Stimulated activated naive CD8-positive, alpha-beta T cell treated with anti-CD3 and anti-CD28 coated beads, Interleukin-15, Interleukin-2, amounts not matched to agents 100 U/mL and 50 U/mL, for 24 hours (primary cell): Measurements from ENCODE around the gene MBNL3.

ENCODE experiments used
- ATAC-seq: fragments of 150-1000 bp; cut with Tn5 transposase; one replicate; pipeline ENCODE4 v1.10.0; 2021
- DNase-seq: peaks from one replicate; pipeline ENCODE4 v3.0.0; 2021

Gene MBNL3

DNA sequence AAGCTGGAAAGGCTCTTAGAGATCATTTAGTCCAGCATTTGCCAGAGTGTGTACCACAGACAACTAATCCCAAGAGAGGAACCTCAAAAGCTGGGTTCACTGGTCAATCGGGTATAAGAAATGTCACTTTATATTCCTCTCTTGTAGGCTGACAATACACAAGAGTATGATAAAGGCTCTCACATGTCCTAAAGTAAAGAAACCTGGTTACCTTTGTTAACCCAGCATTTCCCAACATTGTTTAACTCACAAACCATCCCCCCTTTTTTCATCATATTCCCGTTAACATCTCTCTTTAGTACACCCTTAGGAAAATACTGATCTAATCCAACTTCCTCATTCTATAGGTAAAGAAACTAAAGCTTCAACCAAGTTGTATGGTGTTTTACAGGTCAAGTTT is 74.4 kb downstream of the MBNL3 start:
- DNase-seq = no peak

DNA sequence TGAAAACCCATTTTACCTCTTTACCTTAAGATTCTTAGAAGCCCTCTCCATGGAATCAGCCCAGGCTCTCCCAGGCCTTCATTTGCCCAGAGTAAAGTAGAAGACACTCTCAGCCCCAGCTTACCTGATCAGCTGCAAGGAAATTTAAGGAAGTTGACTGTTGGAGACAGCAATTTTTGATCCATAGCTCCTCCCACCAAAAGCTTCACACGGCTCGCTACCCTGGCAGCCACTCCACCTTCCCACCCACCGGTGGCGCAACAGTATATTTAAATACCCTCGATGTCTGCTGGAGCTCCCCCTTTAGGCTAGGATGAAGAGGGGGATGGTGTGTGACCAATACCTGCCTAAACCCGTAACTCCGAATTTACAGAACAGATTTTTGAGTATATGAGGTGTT is 75.4 kb downstream of the MBNL3 start:
- no peak for ATAC-seq

More for the DNA sequence above, 74.4 kb downstream of the MBNL3 start:
- no peak for ATAC-seq

GRCh38 chrX:132412208-132412607 is 76.6 kb downstream of the MBNL3 start:
- ATAC-seq (no peak), DNase-seq (no peak)

More for the DNA sequence above, 75.4 kb downstream of the MBNL3 start:
- DNase-seq = no peak

DNA sequence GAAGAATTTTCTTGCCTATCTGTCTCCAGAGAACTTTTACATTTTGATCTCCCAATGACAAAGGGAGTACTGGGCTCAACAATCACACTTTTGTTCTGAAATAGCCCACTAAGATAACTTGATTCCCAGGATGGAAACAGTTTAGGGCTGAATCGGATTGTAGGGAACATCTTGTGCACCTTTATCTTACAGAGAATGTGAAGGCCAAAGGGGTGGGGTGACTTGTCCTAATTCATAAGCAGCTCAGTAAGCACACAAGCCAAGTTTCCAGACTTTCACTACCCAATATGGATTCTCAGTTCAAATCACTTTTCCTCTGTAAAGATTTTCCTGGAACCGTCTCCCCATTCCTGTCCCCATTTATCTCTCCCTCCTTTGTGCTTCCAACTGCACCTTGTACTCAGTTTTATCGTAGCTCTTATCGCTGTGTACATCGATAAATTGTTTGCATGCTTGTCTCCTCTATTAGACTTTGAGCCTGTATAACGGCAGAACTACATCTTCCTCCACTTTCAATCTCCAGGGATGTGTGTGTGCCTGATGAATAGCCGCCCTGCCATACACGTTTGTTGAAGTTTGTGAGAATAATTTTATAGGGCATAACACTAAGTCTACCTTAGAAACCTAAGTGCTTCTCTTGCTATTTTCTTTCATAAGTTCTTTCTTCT is 77.4 kb downstream of the MBNL3 start:
- ATAC-seq = no peak
- DNase-seq = no peak

DNA sequence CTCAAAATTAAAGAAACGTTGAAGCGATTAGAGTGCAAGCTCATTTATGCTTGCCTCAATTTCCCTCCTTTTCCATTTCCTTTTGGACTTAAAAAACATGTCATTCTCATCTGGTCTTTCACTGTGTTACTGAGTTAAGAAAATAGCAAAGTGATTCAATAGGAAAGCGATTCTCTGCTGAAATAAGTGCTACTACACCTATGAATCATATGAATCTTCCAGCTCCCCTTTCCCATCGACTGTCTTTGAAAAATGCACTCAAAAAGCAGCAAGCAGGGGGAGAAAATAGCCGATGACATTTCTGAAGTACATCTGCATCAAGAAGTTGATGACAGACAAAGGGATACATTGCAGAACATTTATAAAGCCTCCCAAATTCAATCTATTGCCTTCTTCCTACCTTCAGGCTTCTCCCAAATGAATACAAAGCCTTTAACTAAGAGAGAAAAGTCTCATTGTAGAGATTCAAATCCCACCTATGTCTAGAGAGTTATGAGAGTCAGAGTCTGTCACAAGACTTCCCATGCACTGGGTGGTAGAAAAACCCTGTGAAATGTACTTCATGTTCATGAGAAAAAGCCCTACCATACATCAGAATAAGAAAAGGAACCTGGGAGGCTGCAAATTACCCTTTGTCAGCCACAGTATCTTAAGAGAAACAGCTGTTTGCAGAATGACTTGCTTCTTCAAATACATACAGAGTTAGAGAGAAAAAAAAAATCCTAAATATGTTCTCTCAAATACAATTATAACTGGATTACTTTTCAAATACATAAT is 78.9 kb downstream of the MBNL3 start:
- no peak for DNase-seq
- ATAC-seq = no peak

DNA sequence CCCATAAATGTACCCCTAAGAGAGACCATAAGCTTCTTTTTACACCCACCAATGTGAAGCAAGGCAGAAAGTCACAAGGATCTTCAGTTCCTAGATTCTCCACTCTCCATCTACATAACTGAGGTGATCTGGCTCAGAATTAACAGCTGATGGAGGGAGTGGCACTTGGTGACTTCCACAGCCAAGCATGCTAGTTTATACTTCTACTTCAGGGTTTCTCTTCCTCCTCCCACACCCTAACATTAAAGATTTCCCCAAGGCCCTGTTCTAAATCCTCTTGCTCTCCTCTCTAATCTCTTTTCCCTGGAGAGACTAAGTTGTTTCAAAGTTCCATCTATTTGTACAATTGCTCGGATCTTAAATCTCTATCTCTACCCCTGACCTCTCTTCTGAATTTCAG is 81.1 kb downstream of the MBNL3 start:
- DNase-seq (no peak), ATAC-seq (no peak)

GRCh38 chrX:132406106-132406505 is 82.7 kb downstream of the MBNL3 start:
- ATAC-seq (no peak), DNase-seq (no peak)

- ATAC-seq = no peak
- DNase-seq = no peak
Observed at GRCh38 chrX:132404266-132404665, 84.6 kb downstream of the MBNL3 start.

DNA sequence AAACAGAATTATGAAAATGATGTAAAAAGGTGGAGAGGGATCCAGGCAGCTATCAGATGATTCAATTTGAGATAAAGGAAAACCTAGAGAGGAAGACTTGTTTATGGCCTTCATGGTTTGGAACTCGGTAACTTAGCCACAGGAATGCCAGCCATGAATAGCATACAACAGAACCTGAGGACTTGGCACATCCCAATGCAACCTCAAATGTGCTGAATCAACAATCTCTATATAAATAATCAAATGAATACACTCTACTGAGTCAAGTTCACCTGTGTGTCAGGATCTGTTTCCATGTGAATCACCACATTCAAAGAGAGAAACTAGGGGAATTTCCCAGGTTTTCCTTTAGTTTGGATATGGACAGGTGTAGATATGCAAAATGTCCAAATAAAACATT is 86.9 kb downstream of the MBNL3 start:
- no peak for DNase-seq
- ATAC-seq = no peak

DNA sequence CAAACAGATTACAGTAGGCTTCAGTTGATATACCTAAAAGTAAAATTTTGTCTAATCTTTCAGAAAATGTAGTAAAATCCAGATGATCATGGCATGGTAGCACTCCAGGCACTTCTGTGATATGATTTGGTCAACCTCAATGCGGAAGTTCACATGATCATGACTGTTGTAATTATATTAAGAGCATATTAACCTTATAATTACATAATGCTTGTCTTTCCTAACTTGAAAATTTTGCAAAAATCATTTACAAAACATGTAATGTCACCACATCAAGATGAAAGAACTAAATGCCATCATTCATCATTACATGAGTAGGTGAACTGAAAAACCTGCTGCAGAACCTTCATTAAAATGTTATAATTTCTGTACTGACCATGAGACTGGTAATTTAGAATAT is 88.1 kb downstream of the MBNL3 start:
- DNase-seq = no peak
- ATAC-seq = no peak

DNA sequence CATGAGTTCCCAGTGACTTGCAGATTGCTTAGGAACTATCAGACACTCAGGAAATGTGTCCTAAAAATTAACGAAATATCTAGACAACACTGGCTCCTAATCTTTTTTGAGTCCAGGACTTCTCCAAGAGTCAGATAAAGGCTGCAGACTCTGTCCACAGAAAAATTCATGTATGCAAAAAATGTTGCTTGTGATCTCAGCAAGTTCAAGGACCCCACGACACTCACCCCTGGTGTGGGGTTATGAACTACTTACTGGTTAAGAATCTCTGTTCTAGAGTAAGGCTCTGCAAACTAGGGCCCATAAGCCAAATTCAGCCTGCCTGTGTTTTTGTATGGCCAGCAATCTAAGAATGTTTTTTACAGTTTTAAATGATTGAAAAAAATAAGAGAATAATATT is 93.2 kb downstream of the MBNL3 start:
- ATAC-seq (no peak), DNase-seq (no peak)

DNA sequence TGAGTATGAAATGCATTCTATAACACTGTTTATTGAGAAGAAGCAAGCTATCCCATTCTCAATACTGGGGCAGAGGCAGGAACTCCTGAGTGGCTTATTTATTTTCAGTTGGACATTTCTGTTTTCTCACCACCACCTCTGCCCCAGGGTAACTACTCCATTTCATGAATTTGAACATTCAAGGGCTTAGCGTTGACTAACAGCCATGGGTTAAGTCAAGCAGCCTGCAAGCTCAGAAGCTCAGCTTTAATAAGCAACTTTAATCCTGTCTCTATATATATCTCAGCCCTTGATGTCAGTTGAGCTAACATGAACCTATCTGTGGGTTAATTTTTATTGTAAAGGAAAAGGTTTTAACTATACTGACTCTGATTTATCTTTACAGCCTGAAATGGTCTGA is 93.8 kb downstream of the MBNL3 start:
- ATAC-seq = no peak
- no peak for DNase-seq

- DNase-seq = no peak
Observed at GRCh38 chrX:132394591-132394990, 94.2 kb downstream of the MBNL3 start.

GRCh38 chrX:132393992-132394391 is 94.8 kb downstream of the MBNL3 start:
- ATAC-seq (no peak), DNase-seq (no peak)

More at GRCh38 chrX:132394591-132394990, 94.2 kb downstream of the MBNL3 start:
- ATAC-seq = no peak

GRCh38 chrX:132393485-132393884 is 95.4 kb downstream of the MBNL3 start:
- ATAC-seq = no peak
- no peak for DNase-seq

DNA sequence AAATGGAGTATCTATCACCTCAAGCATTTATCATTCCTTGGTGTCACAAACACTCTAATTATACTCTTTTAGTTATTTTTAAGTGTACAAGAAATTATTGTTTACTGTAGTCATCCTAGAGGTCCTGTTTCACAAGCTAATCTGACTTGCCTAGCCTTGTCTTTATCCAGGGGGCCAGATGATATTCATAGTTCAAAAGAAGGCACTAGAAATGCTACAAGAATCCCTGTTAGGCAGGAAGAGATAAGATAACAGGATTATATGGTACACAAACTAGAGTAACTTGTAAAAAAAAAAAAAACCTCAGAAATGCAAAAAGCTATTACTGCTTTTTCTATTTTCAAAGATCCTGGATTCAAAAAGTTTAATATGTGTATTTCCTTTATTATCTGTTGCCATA is 95.8 kb downstream of the MBNL3 start:
- no peak for DNase-seq
- no peak for ATAC-seq

GRCh38 chrX:132390792-132391191 is 98.0 kb downstream of the MBNL3 start:
- DNase-seq (no peak), ATAC-seq (no peak)

- ATAC-seq = no peak
- DNase-seq = no peak
Observed at GRCh38 chrX:132389480-132389879, 99.4 kb downstream of the MBNL3 start.

DNA sequence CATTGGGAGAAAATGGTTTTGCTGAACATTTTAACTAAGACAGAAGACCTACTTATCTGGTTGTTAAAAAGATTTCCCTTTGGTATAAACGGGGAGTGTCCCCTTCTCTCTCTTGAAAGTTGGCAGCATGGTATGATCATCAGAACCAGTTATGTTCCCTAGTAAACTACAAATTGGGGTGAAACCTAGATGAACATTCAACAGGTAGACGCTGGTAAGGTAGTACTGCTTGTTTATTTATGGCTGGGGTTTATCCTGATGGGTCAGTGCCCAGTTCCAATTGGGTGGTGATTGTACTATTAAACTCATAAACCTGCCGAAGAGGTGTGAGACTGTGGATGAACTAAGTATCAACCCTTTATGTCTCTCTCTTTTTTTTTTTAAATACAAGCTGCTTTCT is 100.5 kb downstream of the MBNL3 start:
- no peak for DNase-seq
- ATAC-seq = no peak

DNA sequence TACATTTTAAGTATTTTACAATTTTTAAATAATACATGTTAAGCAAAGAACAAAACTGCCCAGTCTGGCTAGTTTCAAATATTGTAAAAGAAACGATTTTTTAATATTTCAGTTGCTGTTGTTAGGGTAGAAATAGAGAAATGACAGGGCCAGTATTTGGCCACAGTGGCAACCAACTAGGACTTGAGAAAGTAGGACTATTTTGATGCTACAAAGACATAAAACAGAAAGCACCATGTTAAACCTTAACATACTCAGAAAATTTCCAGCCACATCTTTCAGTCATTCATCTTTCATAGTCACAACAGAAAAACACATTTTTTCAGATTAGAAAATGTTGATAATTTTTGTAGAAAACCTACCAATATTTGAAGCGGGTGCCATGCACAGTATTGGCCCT is 104.5 kb downstream of the MBNL3 start:
- no peak for ATAC-seq
- DNase-seq = no peak

DNA sequence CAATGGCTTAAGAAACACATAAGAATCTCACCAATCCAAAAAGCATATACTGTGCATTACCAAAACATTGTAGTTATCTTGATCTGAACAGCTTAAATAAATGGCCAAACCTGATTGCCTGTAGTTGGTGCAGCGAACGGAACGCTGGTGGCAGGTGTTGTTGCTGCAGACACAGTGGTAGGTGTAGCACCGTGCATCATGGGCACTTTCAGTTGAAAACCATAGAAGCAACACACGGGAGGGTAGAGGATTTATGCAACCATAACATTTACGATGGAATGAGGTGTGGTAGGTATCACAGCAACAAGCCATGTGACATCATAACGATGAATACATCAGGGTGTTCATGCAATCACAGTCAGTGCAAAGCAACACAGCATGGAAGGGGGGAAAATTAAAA is 106.8 kb downstream of the MBNL3 start:
- DNase-seq (no peak), ATAC-seq (no peak)

DNA sequence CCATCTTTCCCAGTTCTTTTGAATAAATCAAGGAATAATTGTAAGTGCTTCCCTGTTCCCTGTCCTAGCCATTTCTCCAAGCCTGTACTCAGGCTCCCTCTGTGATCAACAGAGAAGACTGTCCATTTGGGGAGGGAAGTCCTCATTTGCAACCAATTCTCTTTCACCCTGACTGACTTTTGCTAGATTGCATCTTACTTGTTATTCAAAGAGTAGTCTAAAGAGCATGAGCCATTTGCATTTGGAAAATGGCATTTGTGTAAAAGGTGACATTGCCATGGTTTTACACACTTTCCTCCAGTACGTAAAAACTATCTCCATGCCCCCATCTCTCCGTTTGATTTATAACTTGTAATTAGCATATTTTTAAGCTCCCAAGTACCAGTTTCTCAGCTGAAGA is 110.6 kb downstream of the MBNL3 start:
- no peak for ATAC-seq
- no peak for DNase-seq

- ATAC-seq (no peak), DNase-seq (no peak)
Observed at GRCh38 chrX:132375941-132376340, 112.9 kb downstream of the MBNL3 start.

DNA sequence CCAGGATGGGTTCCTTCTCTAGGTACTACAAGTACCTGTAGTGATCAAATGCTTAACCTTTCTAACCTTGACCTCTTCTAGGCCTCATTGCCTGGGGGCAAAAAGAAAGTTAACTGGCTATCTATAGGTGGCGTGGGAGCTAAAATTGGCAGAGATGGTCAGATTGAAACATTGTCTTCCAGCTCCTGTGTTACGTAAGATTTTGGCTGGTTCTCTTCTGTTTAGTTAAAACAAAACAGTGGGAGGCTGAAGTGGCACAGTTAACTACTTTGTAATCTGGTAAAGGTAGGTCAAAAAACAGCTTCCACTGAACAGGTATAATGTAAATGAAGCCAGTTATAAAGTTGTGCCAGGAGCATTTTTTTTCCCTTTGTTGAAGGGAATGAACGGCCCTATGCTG is 115.2 kb downstream of the MBNL3 start:
- no peak for ATAC-seq
- no peak for DNase-seq
